GM10248 (cell line): Measurements from ENCODE around the gene SLC17A8.
"Not testable (repeated sequence)": the region's sequence is repeated elsewhere in the genome, so short reads cannot be mapped to it uniquely, and the experiment has no call there.

Experiments used
- CTCF ChIA-PET: fragments of 300-600 bp; sonication (Branson Sonifier 250); formaldehyde crosslinking; extraction: SDS; loops from one replicate; lab custom pipeline; 2021; ENCODE audit warnings: antibody characterized with exemption; lab: Yijun Ruan, JAX
- POLR2A ChIA-PET: fragments of 350-650 bp; sonication (Branson Sonifier 250); formaldehyde crosslinking; extraction: SDS; loops from one replicate; lab custom pipeline; 2020; ENCODE audit warnings: antibody characterized with exemption; lab: Yijun Ruan, JAX
- DNase-seq: peaks from one replicate; pipeline ENCODE4 v3.0.0; 2012; ENCODE audit errors: extremely low spot score
- CTCF ChIP-seq: IDR thresholded peaks from 2 replicates; pipeline ENCODE4 v1.5.1; 2012; ENCODE audit warnings: mild to moderate bottlenecking, low read depth; ENCODE audit errors: extremely low read depth, missing control alignments, control extremely low read depth

SLC17A8 gene

GRCh38 chr12:100331871-100332270 is 25.0 kb upstream of the SLC17A8 start:
- no peak for DNase-seq
- POLR2A ChIA-PET, result no interaction called here
- CTCF ChIA-PET, result interaction anchor here (1.6 kb wide), 1 partner anchor 15 kb away, joined by 6 read pairs; no protein-coding TSS in a partner anchor
- TF ChIP-seq CTCF, result no peak

- no peak for DNase-seq
- CTCF ChIA-PET, result no interaction called here
- TF ChIP-seq CTCF, result no peak
- POLR2A ChIA-PET, result no interaction called here
Observed at GRCh38 chr12:100332852-100333251, 24.0 kb upstream of the SLC17A8 start.

GRCh38 chr12:100337299-100337698 is 19.6 kb upstream of the SLC17A8 start:
- no peak for TF ChIP-seq CTCF
- DNase-seq, result no peak
- ChIA-PET POLR2A (no interaction called here), CTCF (interaction anchor here (1.0 to 1.2 kb wide), 2 partner anchors 13 to 335 kb away, joined by 3 to 4 read pairs; no protein-coding TSS in a partner anchor)

- CTCF ChIA-PET, result interaction anchor here (1.0 to 1.2 kb wide), 2 partner anchors 14 to 335 kb away, joined by 3 to 4 read pairs; no protein-coding TSS in a partner anchor
- POLR2A ChIA-PET, result no interaction called here
Observed at GRCh38 chr12:100337727-100338126, 19.1 kb upstream of the SLC17A8 start.

GRCh38 chr12:100339071-100339470 is 17.8 kb upstream of the SLC17A8 start:
- ChIA-PET CTCF (interaction anchor here (1.0 kb wide), 1 partner anchor 66 kb away, joined by 3 read pairs; no protein-coding TSS in a partner anchor), POLR2A (no interaction called here)
- DNase-seq, result no peak
- no peak for TF ChIP-seq CTCF

More at GRCh38 chr12:100337727-100338126, 19.1 kb upstream of the SLC17A8 start:
- no peak for TF ChIP-seq CTCF
- no peak for DNase-seq

GRCh38 chr12:100342897-100343296 is 14.0 kb upstream of the SLC17A8 start:
- CTCF ChIA-PET, POLR2A ChIA-PET, DNase-seq: not testable (repeated sequence)

- DNase-seq, CTCF ChIA-PET: not testable (repeated sequence)
- POLR2A ChIA-PET, result interaction anchor here (0.6 kb wide), 1 partner anchor 1184 kb away, joined by 4 read pairs; no protein-coding TSS in a partner anchor
Observed at GRCh38 chr12:100344351-100344750, 12.5 kb upstream of the SLC17A8 start.
